ENCODE data around the gene CAPN1. TPM values are rescaled to one million over a fixed set of nuclear protein-coding genes. Genes with fewer than 3 reads are reported as not detected.
A peak's percentile ranks its signal among the peaks of the same experiment; 100 is the strongest.

Gene CAPN1
- 106 TPM for polyA plus RNA-seq
- long read RNA-seq, donor 1, partial matches to known transcripts: 0 of 18 reads
- long read RNA-seq, donor 1, other reads (novel, unspliced or antisense): 18 of 18 reads
- long read RNA-seq, donor 2, partial matches to known transcripts: 38 of 56 reads
- long read RNA-seq, donor 2, other reads (novel, unspliced or antisense): 16 of 56 reads
- long read RNA-seq, donor 3: 0 reads
- long read RNA-seq, donor 4: 0 reads
- long read RNA-seq, donor 5, partial matches to known transcripts: 12 of 35 reads
- long read RNA-seq, donor 5, other reads (novel, unspliced or antisense): 23 of 35 reads
- long read RNA-seq, donor 6, partial matches to known transcripts: 8 of 28 reads
- long read RNA-seq, donor 6, other reads (novel, unspliced or antisense): 20 of 28 reads
- long read RNA-seq, donor 7, partial matches to known transcripts: 0 of 1 reads
- long read RNA-seq, donor 7, other reads (novel, unspliced or antisense): 0 of 1 reads
- long read RNA-seq, donor 8, partial matches to known transcripts: 31 of 48 reads
- long read RNA-seq, donor 8, other reads (novel, unspliced or antisense): 16 of 48 reads
- long read RNA-seq, donor 9, partial matches to known transcripts: 22 of 29 reads
- long read RNA-seq, donor 9, other reads (novel, unspliced or antisense): 7 of 29 reads
- long read RNA-seq, donor 10, partial matches to known transcripts: 17 of 26 reads
- long read RNA-seq, donor 10, other reads (novel, unspliced or antisense): 8 of 26 reads
- long read RNA-seq, donor 11, partial matches to known transcripts: 5 of 15 reads
- long read RNA-seq, donor 11, other reads (novel, unspliced or antisense): 10 of 15 reads

- WGBS (ENCODE audit: insufficient coverage, low lambda C conversion rate): no CpG with 5 or more reads among the region's 43 CpGs
- peak; percentile 80 to 92 for DNase-seq
Measured at GRCh38 chr11:65181569-65182257, at the start of gene CAPN1. Gene CAPN1 (plus strand): TSS chr11:65181928. CDS start chr11:65182702, 774 bp downstream.

GRCh38 chr11:65132238-65132987, 49.3 kb upstream of the CAPN1 start:
- Histone ChIP-seq H3K36me3 (ENCODE audit: control insufficient read depth, insufficient read depth, low read length) (peaks cover 55% of the 10 kb centered on the region), H3K27me3 (ENCODE audit: control insufficient read depth, insufficient read depth, low read length) (no peaks in the 10 kb centered on the region), H3K4me1 (ENCODE audit: control insufficient read depth, insufficient read depth, low read length) (peaks cover 22% of the 10 kb centered on the region), H3K9me3 (ENCODE audit: control insufficient read depth, low read depth, low read length) (no peaks in the 10 kb centered on the region), H3K4me3 (ENCODE audit: low read length) (no peak overlapping the region), H3K27ac (ENCODE audit: low read length) (no peak overlapping the region)
- WGBS (ENCODE audit: insufficient coverage, low lambda C conversion rate): no CpG with 5 or more reads among the region's 10 CpGs
- DNase-seq: no peak

More at GRCh38 chr11:65181569-65182257, at the start of gene CAPN1:
- peaks cover 3% of the 10 kb centered on the region for H3K9me3 ChIP-seq (ENCODE audit: control insufficient read depth, low read depth, low read length)
- peak within 1 kb of the TSS; percentile 93 for H3K4me3 ChIP-seq (ENCODE audit: low read length)
- no peaks in the 10 kb centered on the region for H3K27me3 ChIP-seq (ENCODE audit: control insufficient read depth, insufficient read depth, low read length)
- peaks cover 22% of the 10 kb centered on the region for H3K36me3 ChIP-seq (ENCODE audit: control insufficient read depth, insufficient read depth, low read length)
- peak within 1 kb of the TSS; percentile 98 for H3K27ac ChIP-seq (ENCODE audit: low read length)
- H3K4me1 ChIP-seq (ENCODE audit: control insufficient read depth, insufficient read depth, low read length): peaks cover 17% of the 10 kb centered on the region

- H3K27me3 ChIP-seq (ENCODE audit: control insufficient read depth, insufficient read depth, low read length): no peaks in the 10 kb centered on the region
- WGBS (ENCODE audit: insufficient coverage, low lambda C conversion rate): 94% methylated on average over 3 of the region's 18 CpGs
- peak; percentile 54 to 76 for DNase-seq
- H3K9me3 ChIP-seq (ENCODE audit: control insufficient read depth, low read depth, low read length): no peaks in the 10 kb centered on the region
- peak overlapping the region; percentile 99 for H3K4me3 ChIP-seq (ENCODE audit: low read length)
- peak overlapping the region; percentile 96 for H3K27ac ChIP-seq (ENCODE audit: low read length)
- H3K36me3 ChIP-seq (ENCODE audit: control insufficient read depth, insufficient read depth, low read length): peaks cover 48% of the 10 kb centered on the region
- H3K4me1 ChIP-seq (ENCODE audit: control insufficient read depth, insufficient read depth, low read length): peaks cover 22% of the 10 kb centered on the region
Measured at GRCh38 chr11:65132988-65133700, 48.6 kb upstream of the CAPN1 start.

GRCh38 chr11:65133724-65134123, 48.0 kb upstream of the CAPN1 start:
- no CpG with 5 or more reads among the region's 20 CpGs for WGBS (ENCODE audit: insufficient coverage, low lambda C conversion rate)
- no peak for DNase-seq
- Histone ChIP-seq H3K4me3 (ENCODE audit: low read length) (peak overlapping the region; percentile 99), H3K27me3 (ENCODE audit: control insufficient read depth, insufficient read depth, low read length) (no peaks in the 10 kb centered on the region), H3K4me1 (ENCODE audit: control insufficient read depth, insufficient read depth, low read length) (peaks cover 22% of the 10 kb centered on the region), H3K27ac (ENCODE audit: low read length) (peak overlapping the region; percentile 96), H3K9me3 (ENCODE audit: control insufficient read depth, low read depth, low read length) (no peaks in the 10 kb centered on the region), H3K36me3 (ENCODE audit: control insufficient read depth, insufficient read depth, low read length) (peaks cover 43% of the 10 kb centered on the region)

DNA sequence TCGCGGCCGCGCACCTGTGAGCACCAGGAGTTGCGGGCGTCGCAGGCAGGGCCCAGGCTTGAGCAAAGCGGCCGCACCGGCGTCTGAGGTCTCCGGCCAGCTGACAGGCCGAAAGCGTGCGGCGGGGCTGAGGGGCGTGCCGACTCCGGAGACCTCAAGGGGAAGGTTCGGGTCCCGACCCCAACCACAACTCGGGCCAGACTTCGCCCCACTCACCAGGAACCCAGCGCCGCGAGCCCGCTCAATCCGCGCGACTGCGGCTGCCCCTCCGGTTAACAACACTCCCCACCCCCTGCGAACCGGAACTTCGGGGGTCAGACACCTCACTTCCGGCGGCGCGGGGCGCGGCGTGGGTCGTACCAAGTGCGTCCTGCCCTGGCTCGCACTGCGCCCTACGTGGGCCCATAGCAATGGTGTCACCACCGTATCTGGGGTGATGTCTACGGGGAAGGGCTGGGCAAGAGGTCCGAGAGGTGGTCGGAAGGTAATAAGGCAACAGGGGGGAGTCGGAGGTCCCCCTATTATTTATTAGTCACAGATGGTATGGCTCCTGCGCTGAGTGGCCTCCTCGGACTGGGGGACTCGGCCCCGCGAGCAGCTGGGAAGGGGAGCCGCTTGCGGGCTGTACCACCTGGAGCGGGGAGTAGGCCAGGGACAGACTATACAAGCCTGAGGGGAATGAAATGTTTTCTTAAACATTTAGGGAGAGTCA, 47.3 kb upstream of the CAPN1 start, which contains the start of gene SYVN1:
Gene SYVN1 (minus strand): TSS at position 280 of the 712 bp plus-strand sequence. CDS start 918 bp downstream, outside the sequence.
- Histone ChIP-seq H3K9me3 (ENCODE audit: control insufficient read depth, low read depth, low read length) (no peaks in the 10 kb centered on the region), H3K4me1 (ENCODE audit: control insufficient read depth, insufficient read depth, low read length) (peaks cover 22% of the 10 kb centered on the region), H3K4me3 (ENCODE audit: low read length) (peak within 1 kb of the TSS; percentile 99), H3K27me3 (ENCODE audit: control insufficient read depth, insufficient read depth, low read length) (no peaks in the 10 kb centered on the region), H3K36me3 (ENCODE audit: control insufficient read depth, insufficient read depth, low read length) (peaks cover 36% of the 10 kb centered on the region), H3K27ac (ENCODE audit: low read length) (peak within 1 kb of the TSS; percentile 96)
- WGBS (ENCODE audit: insufficient coverage, low lambda C conversion rate): no CpG with 5 or more reads among the region's 60 CpGs
- DNase-seq: peak; percentile 88 to 98

GRCh38 chr11:65134952-65135632, 46.6 kb upstream of the CAPN1 start:
- Histone ChIP-seq H3K4me3 (ENCODE audit: low read length) (peak overlapping the region; percentile 99), H3K27ac (ENCODE audit: low read length) (peak overlapping the region; percentile 96), H3K9me3 (ENCODE audit: control insufficient read depth, low read depth, low read length) (no peaks in the 10 kb centered on the region), H3K36me3 (ENCODE audit: control insufficient read depth, insufficient read depth, low read length) (peaks cover 29% of the 10 kb centered on the region), H3K27me3 (ENCODE audit: control insufficient read depth, insufficient read depth, low read length) (no peaks in the 10 kb centered on the region), H3K4me1 (ENCODE audit: control insufficient read depth, insufficient read depth, low read length) (peaks cover 22% of the 10 kb centered on the region)
- WGBS (ENCODE audit: insufficient coverage, low lambda C conversion rate): no CpG with 5 or more reads among the region's 24 CpGs
- DNase-seq: peak; percentile 97 to 99

- Histone ChIP-seq H3K27ac (ENCODE audit: low read length) (peak overlapping the region; percentile 96), H3K4me1 (ENCODE audit: control insufficient read depth, insufficient read depth, low read length) (peaks cover 22% of the 10 kb centered on the region), H3K27me3 (ENCODE audit: control insufficient read depth, insufficient read depth, low read length) (no peaks in the 10 kb centered on the region), H3K9me3 (ENCODE audit: control insufficient read depth, low read depth, low read length) (no peaks in the 10 kb centered on the region), H3K4me3 (ENCODE audit: low read length) (peak overlapping the region; percentile 99), H3K36me3 (ENCODE audit: control insufficient read depth, insufficient read depth, low read length) (peaks cover 24% of the 10 kb centered on the region)
- DNase-seq: no peak
- WGBS (ENCODE audit: insufficient coverage, low lambda C conversion rate): 8% methylated on average over 2 of the region's 11 CpGs
Measured at GRCh38 chr11:65135633-65136145, 46.0 kb upstream of the CAPN1 start.

DNA sequence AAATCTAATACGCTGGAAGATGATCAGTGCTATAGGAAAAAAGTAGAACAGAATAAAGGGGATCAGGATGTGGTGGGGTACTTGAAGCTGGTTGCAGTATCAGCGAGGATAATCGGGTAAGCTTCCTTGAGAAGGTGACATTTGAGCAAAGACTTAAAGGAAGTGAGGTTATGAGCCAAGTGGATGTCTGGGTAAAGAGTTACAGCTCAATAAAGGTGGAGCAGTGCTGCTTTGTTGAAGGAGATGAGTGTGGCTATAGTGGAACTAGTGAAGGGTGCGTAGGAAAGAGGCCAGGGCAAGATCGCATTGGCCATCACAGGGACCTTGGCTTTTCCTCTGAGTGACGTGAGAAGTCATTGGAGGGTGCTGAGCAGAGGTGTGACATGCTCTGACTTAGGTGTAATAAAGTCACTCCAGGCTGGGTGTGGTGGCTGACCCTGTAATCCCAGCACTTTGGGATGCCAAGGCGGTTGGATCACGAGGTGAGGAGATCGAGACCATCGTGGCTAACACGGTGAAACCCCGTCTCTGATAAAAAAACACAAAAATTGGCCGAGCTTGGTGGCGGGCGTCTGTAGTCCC, 45.1 kb upstream of the CAPN1 start:
- no peak overlapping the region for H3K4me3 ChIP-seq (ENCODE audit: low read length)
- H3K4me1 ChIP-seq (ENCODE audit: control insufficient read depth, insufficient read depth, low read length): peaks cover 22% of the 10 kb centered on the region
- WGBS (ENCODE audit: insufficient coverage, low lambda C conversion rate): 89% methylated on average over 5 of the region's 15 CpGs
- no peaks in the 10 kb centered on the region for H3K27me3 ChIP-seq (ENCODE audit: control insufficient read depth, insufficient read depth, low read length)
- no peak for DNase-seq
- no peak overlapping the region for H3K27ac ChIP-seq (ENCODE audit: low read length)
- H3K36me3 ChIP-seq (ENCODE audit: control insufficient read depth, insufficient read depth, low read length): peaks cover 15% of the 10 kb centered on the region
- no peaks in the 10 kb centered on the region for H3K9me3 ChIP-seq (ENCODE audit: control insufficient read depth, low read depth, low read length)

Measured in large intestine (tissue), 12 donors.